Activated CD4-positive, alpha-beta memory T cell treated with anti-CD3 and anti-CD28 coated beads for 36 hours (primary cell): ENCODE data around the gene SEMA3D. TPM values are rescaled to one million over a fixed set of nuclear protein-coding genes. Genes with fewer than 3 reads are reported as not detected.
A peak's percentile ranks its signal among the peaks of the same experiment; 100 is the strongest.

Experiments
- CTCF ChIA-PET: fragments of 350-600 bp; sonication (Branson Sonifier 250); formaldehyde crosslinking; loops from one replicate; lab custom pipeline; 2021; ENCODE audit warnings: antibody characterized with exemption, inconsistent platforms; lab: Charles Lee
- POLR2A ChIA-PET: fragments of 350-600 bp; sonication (Branson Sonifier 250); formaldehyde crosslinking; loops from one replicate; lab custom pipeline; 2021; ENCODE audit warnings: antibody characterized with exemption; lab: Charles Lee
- DNase-seq: peaks from one replicate; pipeline ENCODE4 v3.0.0-alpha.2; 2020
- H3K27ac Mint-ChIP-seq: one replicate; pipeline ENCODE4 v1.8.0; 2021; ENCODE audit warnings: mixed read lengths
- H3K27me3 Mint-ChIP-seq: one replicate; pipeline ENCODE4 v1.8.0; 2021; ENCODE audit warnings: mixed read lengths
- H3K36me3 Mint-ChIP-seq: one replicate; pipeline ENCODE4 v1.8.0; 2021; ENCODE audit warnings: mixed read lengths
- H3K4me1 Mint-ChIP-seq: one replicate; pipeline ENCODE4 v1.8.0; 2021; ENCODE audit warnings: low read depth, mixed read lengths
- H3K4me3 Mint-ChIP-seq: one replicate; pipeline ENCODE4 v1.8.0; 2021; ENCODE audit warnings: mild to moderate bottlenecking, mixed read lengths
- H3K9me3 Mint-ChIP-seq: one replicate; pipeline ENCODE4 v1.8.0; 2021; ENCODE audit warnings: mixed read lengths
- intact Hi-C: fragments of 100-400 bp; cut with micrococcal nuclease; formaldehyde crosslinking; loops from one replicate; pipeline ENCODE4 v1.15.1; 2023
- total RNA-seq, 2 experiments: library from RNA; stranded (reverse); gene quantifications; one replicate each; pipeline ENCODE4 v1.2.3, GENCODE V29; 2021

Gene SEMA3D
- total RNA-seq, 2 experiments from 2014 or later = not detected

DNA sequence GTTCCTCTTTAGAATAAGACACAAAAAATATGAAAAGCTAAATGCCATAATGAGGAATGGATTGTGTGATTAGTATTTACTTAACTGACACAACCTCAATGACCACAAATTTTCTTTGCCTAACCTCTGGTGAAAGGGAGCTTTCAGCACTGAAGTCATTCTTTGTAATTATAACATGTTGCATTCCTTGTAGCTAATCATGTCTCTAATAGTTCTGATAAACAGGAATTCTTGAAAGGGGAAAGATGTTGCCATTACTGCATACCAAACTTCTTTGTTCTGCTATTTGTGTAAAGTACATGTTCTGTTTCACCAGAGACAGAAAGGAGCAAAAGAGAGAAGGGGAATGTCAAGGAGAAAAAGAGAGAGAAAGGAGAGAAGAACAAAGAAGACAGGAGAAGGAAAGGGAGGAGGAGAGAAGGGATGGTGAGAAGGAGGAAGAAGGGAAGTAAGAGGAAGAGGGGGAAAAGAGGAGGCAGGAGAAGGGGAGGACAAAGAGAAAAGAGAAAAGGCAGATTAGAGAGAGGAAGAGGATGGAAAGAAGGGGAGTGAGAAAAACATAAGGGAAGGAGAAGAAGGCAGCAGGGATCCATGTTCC is 120.9 kb downstream of the SEMA3D start:
- ChIA-PET POLR2A (no interaction called here), CTCF (no interaction called here)
- DNase-seq = no peak
- H3K4me3 Mint-ChIP-seq = no peak overlapping the region
- no peaks in the 10 kb centered on the region for H3K27me3 Mint-ChIP-seq
- H3K36me3 Mint-ChIP-seq = no peaks in the 10 kb centered on the region
- no peaks in the 10 kb centered on the region for H3K9me3 Mint-ChIP-seq
- intact Hi-C loops = no loop called here
- no peaks in the 10 kb centered on the region for H3K4me1 Mint-ChIP-seq
- H3K27ac Mint-ChIP-seq = no peak overlapping the region

GRCh38 chr7:85065306-85065705 is 121.5 kb downstream of the SEMA3D start:
- H3K36me3 Mint-ChIP-seq = no peaks in the 10 kb centered on the region
- ChIA-PET POLR2A (no interaction called here), CTCF (no interaction called here)
- DNase-seq = no peak
- no peaks in the 10 kb centered on the region for H3K4me1 Mint-ChIP-seq
- H3K27me3 Mint-ChIP-seq = no peaks in the 10 kb centered on the region
- H3K27ac Mint-ChIP-seq = no peak overlapping the region
- H3K4me3 Mint-ChIP-seq = no peak overlapping the region
- intact Hi-C loops = no loop called here
- H3K9me3 Mint-ChIP-seq = no peaks in the 10 kb centered on the region

DNA sequence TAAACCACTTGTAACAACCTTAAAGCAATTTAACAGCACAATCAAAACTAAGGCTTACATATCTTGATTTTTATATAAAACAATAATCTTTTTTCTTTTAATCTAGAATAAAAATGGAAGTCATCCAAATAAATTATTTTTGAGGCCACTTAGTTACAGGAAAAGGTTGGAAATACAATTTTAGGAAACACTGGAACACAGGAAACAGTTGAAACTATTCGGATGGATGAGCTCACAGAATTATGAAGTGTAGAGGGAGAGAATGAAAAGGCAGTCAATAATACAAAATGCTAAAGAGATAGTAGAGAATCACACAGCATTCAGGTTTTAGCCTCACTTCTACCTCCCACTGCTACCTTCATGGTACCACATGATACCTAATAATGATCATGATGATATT is 124.2 kb downstream of the SEMA3D start:
- ChIA-PET POLR2A (no interaction called here), CTCF (no interaction called here)
- no peak for DNase-seq
- Mint-ChIP-seq H3K4me3 (no peak overlapping the region), H3K9me3 (no peaks in the 10 kb centered on the region), H3K36me3 (no peaks in the 10 kb centered on the region), H3K27ac (no peak overlapping the region), H3K27me3 (no peaks in the 10 kb centered on the region), H3K4me1 (no peaks in the 10 kb centered on the region)
- intact Hi-C loops = no loop called here

DNA sequence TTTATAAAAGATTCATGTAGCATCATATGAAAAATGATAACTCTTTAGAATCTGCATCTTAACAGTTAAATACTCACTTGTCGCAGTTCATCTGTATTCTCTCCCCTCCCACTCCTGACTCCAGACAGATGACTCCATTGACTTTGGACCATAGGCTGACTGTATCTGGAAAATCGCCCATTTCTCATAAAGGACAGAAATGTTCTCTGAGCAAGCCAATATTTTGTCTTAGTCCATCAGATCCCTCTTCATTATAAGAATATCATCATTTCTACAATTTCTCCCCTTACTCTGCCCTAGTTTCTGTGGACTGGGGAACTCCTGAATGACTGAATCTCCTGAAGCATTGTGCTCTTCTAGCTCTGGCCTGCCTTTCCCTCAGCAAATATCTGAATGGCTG is 125.4 kb downstream of the SEMA3D start:
- H3K9me3 Mint-ChIP-seq = no peaks in the 10 kb centered on the region
- DNase-seq = no peak
- H3K27me3 Mint-ChIP-seq = no peaks in the 10 kb centered on the region
- intact Hi-C loops = no loop called here
- no peak overlapping the region for H3K27ac Mint-ChIP-seq
- ChIA-PET POLR2A (no interaction called here), CTCF (no interaction called here)
- H3K4me3 Mint-ChIP-seq = no peak overlapping the region
- H3K36me3 Mint-ChIP-seq = no peaks in the 10 kb centered on the region
- H3K4me1 Mint-ChIP-seq = no peaks in the 10 kb centered on the region

DNA sequence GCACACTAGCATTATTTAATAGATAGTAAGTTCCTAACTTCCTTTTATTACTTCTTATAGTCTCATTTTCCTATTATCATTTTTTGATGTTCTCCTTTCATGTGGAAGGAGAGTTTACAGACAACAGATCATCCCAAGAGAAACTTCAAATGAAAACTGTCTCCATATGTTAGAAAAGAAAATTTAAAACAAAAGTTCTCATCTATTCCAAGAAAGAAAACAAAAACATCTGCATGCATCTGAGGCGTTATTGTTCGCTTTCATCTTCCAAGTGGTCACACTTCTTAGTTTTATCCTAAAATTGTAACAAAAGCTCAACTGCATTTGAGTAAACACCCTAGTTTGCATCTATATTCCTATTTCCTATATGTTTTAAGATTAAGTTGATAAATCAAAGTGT is 126.2 kb downstream of the SEMA3D start:
- no peaks in the 10 kb centered on the region for H3K27me3 Mint-ChIP-seq
- H3K4me3 Mint-ChIP-seq = no peak overlapping the region
- DNase-seq = no peak
- intact Hi-C loops = no loop called here
- no peaks in the 10 kb centered on the region for H3K36me3 Mint-ChIP-seq
- ChIA-PET CTCF (no interaction called here), POLR2A (no interaction called here)
- H3K9me3 Mint-ChIP-seq = no peaks in the 10 kb centered on the region
- no peaks in the 10 kb centered on the region for H3K4me1 Mint-ChIP-seq
- H3K27ac Mint-ChIP-seq = no peak overlapping the region

GRCh38 chr7:85055906-85056305 is 130.9 kb downstream of the SEMA3D start:
- Mint-ChIP-seq H3K36me3 (no peaks in the 10 kb centered on the region), H3K27me3 (no peaks in the 10 kb centered on the region), H3K9me3 (no peaks in the 10 kb centered on the region), H3K27ac (no peak overlapping the region), H3K4me3 (no peak overlapping the region), H3K4me1 (no peaks in the 10 kb centered on the region)
- ChIA-PET CTCF (no interaction called here), POLR2A (no interaction called here)
- DNase-seq = no peak
- intact Hi-C loops = no loop called here

DNA sequence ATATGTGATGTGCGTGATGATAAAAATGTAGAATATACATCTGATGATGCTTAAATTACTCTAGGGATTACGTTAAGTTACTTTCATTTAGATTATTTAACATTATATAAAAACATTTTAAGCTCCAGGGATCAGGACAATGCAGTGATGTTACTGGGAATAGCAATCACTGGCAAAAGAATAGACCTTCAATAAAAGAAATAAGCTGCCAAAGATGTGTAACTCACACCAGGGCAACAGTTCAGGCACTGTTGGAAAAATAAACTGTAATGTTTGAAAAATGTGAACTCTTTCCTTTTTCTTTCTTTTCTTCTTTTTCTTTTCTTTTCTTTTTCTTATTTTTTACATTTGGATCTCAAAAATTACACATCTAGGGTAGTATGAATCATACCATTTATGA is 131.7 kb downstream of the SEMA3D start:
- intact Hi-C loops = no loop called here
- no peaks in the 10 kb centered on the region for H3K36me3 Mint-ChIP-seq
- H3K4me3 Mint-ChIP-seq = no peak overlapping the region
- ChIA-PET CTCF (no interaction called here), POLR2A (no interaction called here)
- H3K9me3 Mint-ChIP-seq = no peaks in the 10 kb centered on the region
- no peak for DNase-seq
- H3K4me1 Mint-ChIP-seq = no peaks in the 10 kb centered on the region
- no peak overlapping the region for H3K27ac Mint-ChIP-seq
- no peaks in the 10 kb centered on the region for H3K27me3 Mint-ChIP-seq

GRCh38 chr7:85054306-85054705 is 132.6 kb downstream of the SEMA3D start:
- H3K9me3 Mint-ChIP-seq = no peaks in the 10 kb centered on the region
- ChIA-PET CTCF (no interaction called here), POLR2A (no interaction called here)
- no peak overlapping the region for H3K27ac Mint-ChIP-seq
- no peak overlapping the region for H3K4me3 Mint-ChIP-seq
- H3K27me3 Mint-ChIP-seq = no peaks in the 10 kb centered on the region
- H3K4me1 Mint-ChIP-seq = no peaks in the 10 kb centered on the region
- no peaks in the 10 kb centered on the region for H3K36me3 Mint-ChIP-seq
- intact Hi-C loops = no loop called here
- no peak for DNase-seq

- ChIA-PET CTCF (no interaction called here), POLR2A (no interaction called here)
- Mint-ChIP-seq H3K27ac (no peak overlapping the region), H3K36me3 (no peaks in the 10 kb centered on the region), H3K9me3 (no peaks in the 10 kb centered on the region), H3K4me1 (no peaks in the 10 kb centered on the region), H3K4me3 (no peak overlapping the region), H3K27me3 (no peaks in the 10 kb centered on the region)
- intact Hi-C loops = no loop called here
- DNase-seq = no peak
Observed at GRCh38 chr7:85052894-85053293, 134.0 kb downstream of the SEMA3D start.

- no peaks in the 10 kb centered on the region for H3K27me3 Mint-ChIP-seq
- H3K4me3 Mint-ChIP-seq = no peak overlapping the region
- H3K9me3 Mint-ChIP-seq = no peaks in the 10 kb centered on the region
- H3K27ac Mint-ChIP-seq = no peak overlapping the region
- CTCF ChIA-PET = no interaction called here
- H3K36me3 Mint-ChIP-seq = no peaks in the 10 kb centered on the region
- POLR2A ChIA-PET = no interaction called here
- H3K4me1 Mint-ChIP-seq = no peaks in the 10 kb centered on the region
- intact Hi-C loops = no loop called here
- DNase-seq = no peak
Observed at GRCh38 chr7:85052056-85052737, 134.7 kb downstream of the SEMA3D start.

GRCh38 chr7:85046534-85046933 is 140.3 kb downstream of the SEMA3D start:
- Mint-ChIP-seq H3K4me1 (no peaks in the 10 kb centered on the region), H3K36me3 (no peaks in the 10 kb centered on the region), H3K9me3 (no peaks in the 10 kb centered on the region), H3K27me3 (no peaks in the 10 kb centered on the region), H3K4me3 (no peak overlapping the region), H3K27ac (no peak overlapping the region)
- intact Hi-C loops = no loop called here
- no peak for DNase-seq
- POLR2A ChIA-PET = no interaction called here
- CTCF ChIA-PET = no interaction called here

- intact Hi-C loops = loop anchor here (2.0 kb wide), 1 partner anchor 513 kb away; no protein-coding TSS in a partner anchor
- H3K9me3 Mint-ChIP-seq = no peaks in the 10 kb centered on the region
- H3K27me3 Mint-ChIP-seq = no peaks in the 10 kb centered on the region
- CTCF ChIA-PET = interaction anchor here (0.6 to 1.6 kb wide), 8 partner anchors 9 to 1085 kb away, joined by 3 to 12 read pairs (median 4); no protein-coding TSS in a partner anchor
- DNase-seq = peak; percentile 40
- H3K36me3 Mint-ChIP-seq = no peaks in the 10 kb centered on the region
- POLR2A ChIA-PET = no interaction called here
- no peaks in the 10 kb centered on the region for H3K4me1 Mint-ChIP-seq
- no peak overlapping the region for H3K27ac Mint-ChIP-seq
- no peak overlapping the region for H3K4me3 Mint-ChIP-seq
Observed at GRCh38 chr7:85041605-85042216, 145.1 kb downstream of the SEMA3D start.
